Glomerular endothelial cell (primary cell): ENCODE measurements around the gene ZNF501. TPM values are rescaled to one million over a fixed set of nuclear protein-coding genes. Genes with fewer than 3 reads are reported as not detected.

Experiments
- total RNA-seq: library from RNA; depleted of rRNA; stranded (reverse); fragments of >200 nt; gene quantifications from 2 replicates; pipeline ENCODE4 v1.2.3, GENCODE V29; 2015

Gene ZNF501
- total RNA-seq, 1 donor from 2014 or later = 4.0 TPM

Other genes starting within 250 kb of the ZNF501 start
- gene ZKSCAN7, start 174.4 kb upstream of the ZNF501 start, total RNA-seq = 1.2 and 1.9 TPM in 2 replicates
- 0.63 and 0.88 TPM in 2 replicates for gene ZNF660, start 144.7 kb upstream of the ZNF501 start, total RNA-seq
- gene ZNF197, start 104.6 kb upstream of the ZNF501 start, total RNA-seq = 10.4 and 11.1 TPM in 2 replicates
- gene ZNF35, start 80.9 kb upstream of the ZNF501 start, total RNA-seq = 11.6 and 12.0 TPM in 2 replicates
- 2.6 and 3.2 TPM in 2 replicates for gene ZNF502, start 17.0 kb upstream of the ZNF501 start, total RNA-seq
- 16.7 and 18.1 TPM in 2 replicates for gene KIAA1143, start 32.0 kb downstream of the ZNF501 start, total RNA-seq
- gene KIF15, start 32.2 kb downstream of the ZNF501 start, total RNA-seq = 0.92 and 3.7 TPM in 2 replicates
- 14.5 and 17.1 TPM in 2 replicates for gene TMEM42, start 132.3 kb downstream of the ZNF501 start, total RNA-seq
- gene TGM4, start 145.0 kb downstream of the ZNF501 start, total RNA-seq = not detected in 2 replicates
- 61.0 and 81.9 TPM in 2 replicates for gene ZDHHC3, start 246.5 kb downstream of the ZNF501 start, total RNA-seq
- gene EXOSC7, start 246.6 kb downstream of the ZNF501 start, total RNA-seq = 43.0 and 50.0 TPM in 2 replicates